GM19463 (cell line): ENCODE measurements around the gene PTPRN2.

ENCODE experiments used
- ATAC-seq: cut with Tn5 transposase; IDR thresholded peaks from one replicate; pipeline ENCODE4 v1.9.1; 2021; ENCODE audit warnings: mild to moderate bottlenecking, moderate library complexity; ENCODE audit not compliant: unreplicated experiment

The PTPRN2 gene

DNA sequence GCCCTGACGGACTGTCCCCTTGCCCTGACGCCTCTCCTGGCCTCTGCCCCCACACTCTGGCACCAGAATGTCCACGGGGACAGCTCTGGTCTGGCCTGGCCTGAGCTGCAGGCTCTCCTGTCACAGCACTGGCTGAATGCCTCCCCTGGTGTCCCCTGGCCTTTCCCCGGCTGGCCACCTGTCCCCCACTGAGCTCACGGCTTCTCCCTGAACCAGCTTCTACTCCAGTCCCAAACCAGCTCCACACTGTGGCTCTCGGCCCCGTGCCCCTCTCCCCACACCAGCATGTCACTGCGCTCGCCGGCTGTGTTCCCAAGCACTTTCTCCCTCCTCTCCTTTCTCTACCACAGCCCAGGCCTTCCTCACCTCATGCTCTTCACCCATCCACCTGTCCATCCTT, 864.4 kb downstream of the PTPRN2 start:
- ATAC-seq: no peak

DNA sequence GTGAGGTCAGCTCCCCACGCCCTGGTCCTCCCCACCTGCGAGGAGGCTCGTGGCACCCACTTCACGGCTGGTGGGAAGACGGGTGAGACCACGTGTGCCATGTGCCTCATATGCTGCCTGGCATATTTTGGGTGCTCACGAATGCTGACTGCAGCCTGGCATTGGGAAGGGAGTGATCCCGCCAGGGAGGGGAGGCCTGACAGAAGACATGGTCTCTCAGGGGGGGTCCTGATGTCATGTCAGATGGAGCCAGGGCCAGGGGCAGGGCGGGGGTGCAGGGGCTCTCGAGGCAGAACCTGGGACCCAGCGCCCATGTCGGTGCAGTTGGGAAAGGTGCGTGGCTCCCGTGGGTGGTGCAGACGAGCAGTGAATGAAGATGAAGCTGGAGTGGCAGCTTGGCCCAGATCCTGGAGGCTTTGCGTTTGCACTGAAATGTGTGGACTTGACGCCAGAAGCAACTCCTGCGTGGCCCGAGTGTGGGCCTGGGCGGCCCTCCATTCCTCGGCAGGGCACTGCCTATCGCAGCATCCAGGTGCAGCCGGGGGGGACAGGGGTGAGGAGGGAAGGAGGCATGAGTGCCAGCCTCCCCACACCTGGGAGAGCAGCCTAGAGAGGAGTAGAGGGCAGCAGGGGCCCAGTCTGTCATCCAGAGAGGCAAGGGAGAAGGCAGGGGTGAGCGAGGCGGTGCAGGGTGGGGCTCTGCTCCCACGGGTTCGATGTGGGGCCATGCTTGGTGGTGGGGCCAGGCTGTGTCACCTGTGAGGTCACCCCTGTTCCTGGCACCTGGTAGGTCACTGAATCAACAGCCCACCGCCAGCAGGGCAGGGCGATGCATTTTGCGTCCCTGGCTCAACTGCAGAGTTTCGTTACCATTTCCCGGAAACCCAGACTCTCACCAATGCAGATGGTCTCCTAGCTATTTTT, 865.2 kb downstream of the PTPRN2 start:
- ATAC-seq: no peak

DNA sequence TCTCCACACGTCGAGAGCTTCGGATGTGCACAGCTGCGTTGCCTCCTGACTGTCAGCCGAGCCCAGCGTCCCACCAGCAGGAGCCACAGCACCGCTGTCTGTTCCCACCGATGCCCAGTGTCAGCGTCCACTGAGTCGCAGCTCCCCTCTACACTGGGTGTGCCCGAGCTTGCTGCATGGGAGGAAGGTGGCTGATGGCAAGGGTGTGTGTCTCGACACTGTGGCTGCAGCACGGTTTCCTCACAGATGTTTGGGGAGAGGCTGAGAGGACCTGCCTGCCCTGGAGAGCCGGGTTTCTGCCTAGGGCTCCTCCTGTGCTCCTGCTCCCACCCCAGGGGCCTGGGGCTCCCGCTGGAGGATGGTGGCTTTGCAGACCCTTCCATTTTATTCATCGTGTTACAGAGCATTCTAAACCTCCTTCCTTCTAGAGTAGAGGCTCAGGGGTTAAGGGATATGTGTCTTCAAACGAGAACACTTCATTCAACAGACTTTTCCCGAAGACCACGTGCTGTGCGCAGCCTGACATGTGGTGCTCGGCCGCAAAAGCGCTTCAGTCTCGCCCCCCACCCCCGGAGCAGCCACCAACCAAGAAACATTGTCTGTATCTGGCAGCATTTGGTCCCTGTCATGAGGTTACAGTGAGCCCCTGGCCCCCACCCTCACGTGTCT, 866.0 kb downstream of the PTPRN2 start:
- no peak for ATAC-seq

DNA sequence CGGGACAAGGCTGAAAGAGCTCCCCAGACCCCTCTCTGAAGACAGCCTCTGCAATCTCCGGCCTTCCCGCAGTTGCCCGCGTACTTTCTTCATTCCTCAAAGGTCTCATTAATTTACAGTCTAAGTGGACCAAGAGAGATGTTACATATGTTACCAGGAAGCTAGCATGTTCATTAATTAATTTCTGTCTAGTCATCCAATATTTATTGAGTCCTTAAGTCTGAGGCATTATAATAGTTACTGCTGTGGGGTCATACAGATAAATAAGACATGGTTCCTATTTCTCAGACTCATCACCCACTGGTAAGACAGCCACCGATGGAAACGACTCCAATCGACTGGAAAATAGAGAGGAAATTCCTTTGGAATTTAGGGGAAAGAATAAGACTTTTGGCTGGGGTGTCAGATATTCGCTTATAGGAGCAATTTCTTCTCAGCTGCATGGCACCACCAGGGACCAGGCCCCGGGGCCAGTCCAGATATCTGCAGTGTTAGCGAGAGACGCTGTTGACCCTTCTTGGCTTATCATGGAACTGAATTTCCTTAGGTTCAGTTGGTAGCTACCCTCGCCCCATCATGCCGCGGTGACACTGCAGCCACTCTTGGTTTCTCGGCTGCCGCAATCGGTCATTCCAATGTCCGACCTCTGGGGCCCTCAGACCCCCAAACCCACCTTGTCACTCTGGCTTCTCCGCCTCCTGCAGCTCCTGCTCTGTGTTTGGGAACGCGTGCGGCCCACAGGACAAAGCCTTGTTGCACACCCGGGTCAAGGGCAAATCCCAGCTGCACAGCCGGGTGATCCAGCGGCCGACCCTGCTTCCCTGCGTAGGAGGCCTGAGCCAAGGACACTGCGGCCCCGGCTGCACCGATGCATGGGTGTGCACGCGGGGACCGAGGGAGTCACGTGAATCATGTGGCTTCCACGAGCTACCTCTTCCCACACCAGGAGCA, 867.6 kb downstream of the PTPRN2 start:
- ATAC-seq: no peak

DNA sequence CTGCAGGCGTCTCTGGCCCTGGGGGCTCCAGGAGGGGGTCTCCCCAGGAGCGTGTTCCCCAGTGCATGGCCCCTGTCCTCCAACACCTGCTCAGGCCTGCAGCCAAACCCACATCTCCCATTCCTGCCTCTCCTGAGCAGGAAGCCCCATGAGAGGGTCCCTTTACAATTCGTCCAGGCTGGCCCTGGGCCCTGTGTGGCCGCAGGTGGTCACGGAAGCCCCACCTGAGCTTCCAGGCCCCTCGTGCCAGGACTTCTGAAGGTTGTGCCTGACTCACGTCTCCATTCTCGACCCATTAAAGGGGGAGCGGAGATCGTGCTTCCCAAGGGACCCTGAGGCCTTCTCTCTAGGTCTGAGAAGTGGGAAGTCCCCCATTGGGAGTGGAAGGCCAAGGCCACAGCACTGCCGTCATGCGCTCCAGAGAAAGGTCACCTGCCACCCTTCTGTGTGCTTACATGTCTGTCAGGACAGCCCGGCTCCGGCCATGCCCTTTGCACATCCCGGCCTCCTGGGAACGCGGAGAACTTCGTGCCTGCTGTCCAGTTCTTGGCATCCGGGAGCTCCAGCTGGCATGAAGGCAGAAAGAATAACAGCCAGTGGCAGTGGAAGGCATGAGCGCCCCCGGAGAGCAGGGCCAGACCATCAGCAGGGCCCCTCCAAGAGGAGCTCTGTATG, 868.5 kb downstream of the PTPRN2 start:
- ATAC-seq: no peak

DNA sequence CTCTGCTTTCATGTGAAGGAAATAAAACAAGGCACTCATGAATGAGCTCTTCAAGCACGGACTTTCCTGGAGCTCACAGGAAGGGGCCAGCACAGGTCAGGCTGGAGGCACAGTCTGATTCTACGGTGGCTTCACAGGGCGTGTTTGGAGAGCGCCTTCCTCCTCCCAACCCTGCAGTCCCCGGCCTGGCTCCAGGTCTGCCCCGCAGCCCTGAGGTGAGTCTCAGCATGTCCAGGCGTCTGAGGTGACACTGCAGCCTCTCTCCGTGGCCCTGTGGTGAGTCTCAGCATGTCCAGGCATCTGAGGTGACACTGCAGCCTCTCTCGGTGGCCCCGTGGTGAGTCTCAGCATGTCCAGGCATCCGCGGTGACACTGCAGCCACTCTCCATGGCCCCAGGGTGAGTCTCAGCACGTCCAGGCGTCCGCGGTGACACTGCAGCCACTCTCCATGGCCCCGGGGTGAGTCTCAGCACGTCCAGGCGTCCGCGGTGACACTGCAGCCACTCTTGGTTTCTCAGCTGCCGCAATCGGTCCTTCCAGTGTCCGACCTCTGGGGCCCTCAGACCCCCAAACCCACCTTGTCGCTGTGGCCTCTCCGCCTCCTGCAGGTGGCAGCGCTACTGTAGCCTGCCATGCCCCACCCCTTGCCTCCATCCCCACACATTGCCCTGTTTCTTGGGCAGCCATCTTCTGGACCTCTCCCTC, 869.2 kb downstream of the PTPRN2 start:
- ATAC-seq: no peak

DNA sequence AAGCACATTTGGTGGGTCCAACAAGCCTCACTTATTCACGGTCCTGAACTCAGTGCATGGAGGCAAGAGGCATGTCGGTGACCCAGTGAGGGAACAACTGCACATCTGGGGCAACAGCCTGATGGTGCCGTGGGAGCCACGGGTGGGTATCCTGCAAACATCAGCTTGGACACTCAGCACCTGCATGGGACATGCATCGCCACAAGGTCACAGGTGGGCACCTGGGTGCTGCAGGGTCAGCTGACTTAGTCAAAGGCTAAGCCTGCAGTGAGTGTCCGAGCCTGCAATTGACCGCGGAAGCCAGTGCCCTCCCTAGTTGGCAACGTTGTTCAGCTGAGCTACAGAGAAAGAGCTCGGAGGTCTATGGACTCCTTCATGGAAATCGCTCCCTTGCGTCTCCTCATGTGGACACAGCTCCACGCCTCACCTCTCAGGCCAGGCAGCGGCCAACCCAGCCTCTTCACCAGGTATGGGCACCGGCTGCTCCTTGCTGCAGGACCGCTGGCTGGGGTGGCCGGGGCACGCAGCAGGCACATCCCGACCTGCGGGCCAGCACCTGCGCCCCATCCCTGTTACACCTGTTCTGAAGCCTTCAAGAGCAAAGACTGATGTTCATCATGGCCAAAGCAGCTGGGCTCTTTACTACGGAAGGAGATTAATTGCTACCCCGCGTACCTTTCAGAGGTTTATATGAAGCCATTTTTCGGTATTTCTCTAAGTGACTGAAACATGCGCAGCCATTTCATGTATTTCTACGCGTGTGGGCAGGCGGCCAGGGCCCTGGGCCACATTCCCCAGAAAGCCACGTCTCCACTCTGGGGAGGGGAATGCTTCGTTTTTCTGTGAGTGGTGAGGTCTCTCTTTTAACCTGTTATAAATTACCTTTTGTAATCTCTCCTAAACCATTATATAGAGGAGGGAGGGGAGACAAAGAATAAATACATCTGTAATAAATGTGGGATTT, 870.1 kb downstream of the PTPRN2 start:
- ATAC-seq: no peak

DNA sequence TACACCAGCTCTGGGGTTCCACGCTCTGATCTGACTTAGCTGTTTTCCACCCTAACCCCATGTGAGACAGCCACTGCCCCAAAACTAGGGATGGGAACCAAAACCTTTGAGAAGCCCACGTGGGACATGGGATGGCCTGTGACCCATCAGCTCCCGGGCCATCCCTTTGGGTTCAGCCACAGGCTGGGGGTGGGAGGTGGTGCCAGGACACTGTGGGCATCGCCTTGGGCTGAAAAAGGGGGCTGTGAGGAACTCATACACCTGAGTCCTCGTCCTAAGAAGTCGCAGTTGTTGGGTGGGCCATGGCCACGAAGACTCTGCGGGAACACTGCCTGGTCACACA, 871.7 kb downstream of the PTPRN2 start:
- no peak for ATAC-seq

DNA sequence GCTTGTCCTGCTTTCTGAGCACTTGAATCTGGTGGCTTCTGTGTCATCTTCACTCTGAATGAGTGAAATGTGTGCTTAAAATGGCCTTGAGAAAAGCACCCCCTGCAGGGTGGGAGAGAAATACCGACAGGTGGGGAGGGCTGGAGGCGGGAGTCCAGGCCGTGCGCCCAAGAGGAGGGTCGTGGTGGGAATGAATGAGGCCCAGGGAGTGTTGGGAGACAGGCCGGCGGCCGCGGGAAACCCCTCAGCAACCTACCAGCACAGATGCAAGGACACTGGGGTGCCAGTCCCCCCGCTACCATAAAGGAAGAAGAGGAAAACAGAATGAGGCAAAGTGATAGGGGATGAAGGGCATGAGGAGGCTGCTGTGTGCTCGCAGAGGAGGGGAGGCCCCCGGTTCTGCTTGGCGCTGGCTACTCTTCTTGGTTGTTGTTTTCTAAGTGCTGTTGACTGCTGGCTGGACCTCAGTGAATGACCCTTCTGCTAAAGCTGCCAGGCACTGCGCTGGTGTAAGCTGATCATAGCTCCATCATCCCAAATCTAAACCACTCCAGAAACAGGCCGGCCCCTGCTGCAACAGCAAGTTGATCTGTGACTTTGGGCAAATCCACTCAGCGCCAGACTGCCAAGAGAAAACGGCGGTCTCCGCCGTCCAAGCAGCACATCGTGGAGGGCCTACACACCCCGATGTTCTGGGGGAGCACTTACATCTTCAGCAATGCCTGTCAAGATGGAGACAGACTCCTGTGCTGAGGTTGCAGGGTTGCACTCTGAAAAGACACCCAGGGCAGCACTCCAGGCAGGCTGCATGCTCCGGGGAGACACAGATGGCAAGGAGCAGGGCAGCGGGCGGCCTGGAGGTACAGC, 872.3 kb downstream of the PTPRN2 start:
- no peak for ATAC-seq

DNA sequence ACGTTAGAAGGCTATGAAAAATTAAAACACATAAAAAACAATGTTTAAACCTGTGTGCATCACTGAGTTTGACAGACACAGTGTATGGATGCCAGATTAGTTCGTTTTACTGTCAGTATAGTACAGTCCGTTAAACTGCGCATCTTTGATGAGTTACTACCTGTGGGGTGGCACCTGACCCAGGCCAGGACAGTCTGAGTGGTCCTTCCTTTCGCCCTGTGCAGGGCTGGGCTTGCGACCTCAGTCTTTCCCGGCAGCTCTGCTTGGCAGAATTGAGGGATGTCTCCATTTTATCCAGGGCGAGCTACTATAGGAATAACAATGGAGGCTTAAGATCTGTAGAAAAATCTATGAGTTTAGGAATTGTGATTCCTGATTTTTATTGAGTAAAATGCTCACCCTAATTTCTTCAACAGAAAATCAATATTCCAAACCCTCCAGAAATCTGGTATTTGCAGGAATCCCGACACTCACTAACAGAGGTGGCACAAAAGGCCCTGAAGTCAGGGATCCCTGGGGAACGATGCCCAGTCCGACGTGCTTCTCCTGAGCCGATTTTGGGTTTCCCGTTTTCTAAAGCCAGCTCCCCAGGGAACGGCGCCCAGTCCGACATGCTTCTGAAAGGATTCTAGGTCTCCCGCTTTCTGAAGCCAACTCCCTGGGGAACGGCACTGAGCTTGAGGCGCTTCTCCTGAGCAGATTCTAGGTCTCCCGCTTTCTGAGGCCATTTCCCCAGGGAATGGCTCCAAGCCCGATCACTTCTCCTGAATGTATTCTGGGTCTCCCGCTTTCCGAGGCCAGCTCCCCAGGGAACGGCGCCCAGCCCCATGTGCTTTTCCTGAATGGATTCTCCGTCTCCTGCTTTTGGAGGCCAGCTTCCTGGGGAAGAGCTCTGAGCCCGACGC, 873.2 kb downstream of the PTPRN2 start:
- ATAC-seq: no peak

DNA sequence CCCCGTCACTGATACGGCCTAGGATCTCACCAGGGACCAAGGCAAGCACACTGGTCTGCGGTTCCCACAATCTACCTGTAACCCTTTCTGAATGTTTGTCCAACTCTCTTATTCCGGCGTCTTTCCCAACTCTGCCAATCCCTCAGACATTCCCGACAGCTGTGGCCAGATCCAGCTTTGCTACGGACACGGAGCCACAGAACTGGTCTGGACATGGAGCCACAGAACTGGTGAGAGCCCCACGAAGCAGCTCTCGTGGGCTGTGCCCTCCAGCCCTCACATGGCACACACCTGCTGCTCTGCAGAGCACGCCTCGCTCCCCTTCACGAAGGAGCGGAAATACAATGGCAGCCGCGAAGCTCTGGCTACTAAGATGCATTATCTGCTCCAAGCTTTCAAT, 874.0 kb downstream of the PTPRN2 start:
- no peak for ATAC-seq

DNA sequence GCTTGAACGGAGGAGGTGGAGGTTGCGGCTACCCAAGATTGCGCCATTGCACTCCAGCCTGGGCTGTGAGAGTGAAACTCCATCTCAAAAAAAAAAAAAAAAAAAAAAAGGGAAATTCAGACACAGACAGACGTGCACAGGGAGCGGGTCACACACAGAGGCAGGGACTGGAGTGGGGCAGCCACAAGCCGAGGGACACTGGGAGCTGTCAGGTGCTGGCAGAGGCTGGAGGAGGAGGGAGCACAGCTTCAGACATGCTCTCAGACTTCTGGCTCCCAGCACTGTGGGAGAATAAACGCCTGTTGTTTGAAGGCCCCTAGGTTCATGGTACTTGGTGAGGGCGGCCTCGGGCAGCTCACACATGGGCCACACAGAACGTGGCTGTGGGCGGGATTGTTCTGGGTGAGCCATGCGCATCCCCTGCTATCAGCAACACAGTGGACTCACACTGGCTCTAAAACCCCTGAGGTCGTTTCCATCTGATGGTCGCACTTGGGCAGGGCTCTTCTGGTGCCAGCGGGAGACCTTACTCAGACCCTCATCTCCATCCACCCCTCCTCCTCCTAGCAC, 874.9 kb downstream of the PTPRN2 start:
- ATAC-seq: no peak

DNA sequence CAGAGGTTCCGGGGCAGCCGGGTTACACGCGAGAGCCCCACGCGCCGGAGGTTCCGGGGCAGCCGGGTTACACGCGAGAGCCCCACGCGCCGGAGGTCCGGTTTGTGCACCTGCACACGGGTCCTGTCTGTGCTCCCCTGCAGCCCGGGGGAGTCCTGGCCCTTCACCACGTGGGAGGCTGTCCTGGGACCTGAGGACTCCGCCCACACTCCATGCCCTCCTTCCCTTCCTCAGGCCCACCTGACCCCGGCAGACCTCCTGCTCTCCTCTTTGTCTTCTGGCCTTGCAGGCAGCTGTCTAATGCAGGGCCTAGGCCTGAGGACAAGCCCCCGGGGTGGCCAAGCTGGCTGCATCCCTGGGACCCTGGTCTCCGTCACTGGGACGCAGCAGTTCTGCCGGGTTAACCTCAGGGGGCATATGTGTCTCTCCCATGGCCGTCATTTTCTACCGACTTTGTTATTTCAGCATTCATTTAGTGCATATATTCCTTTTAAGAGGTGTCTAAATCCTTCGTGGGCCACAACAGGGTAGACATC, 876.2 kb downstream of the PTPRN2 start:
- ATAC-seq: no peak

DNA sequence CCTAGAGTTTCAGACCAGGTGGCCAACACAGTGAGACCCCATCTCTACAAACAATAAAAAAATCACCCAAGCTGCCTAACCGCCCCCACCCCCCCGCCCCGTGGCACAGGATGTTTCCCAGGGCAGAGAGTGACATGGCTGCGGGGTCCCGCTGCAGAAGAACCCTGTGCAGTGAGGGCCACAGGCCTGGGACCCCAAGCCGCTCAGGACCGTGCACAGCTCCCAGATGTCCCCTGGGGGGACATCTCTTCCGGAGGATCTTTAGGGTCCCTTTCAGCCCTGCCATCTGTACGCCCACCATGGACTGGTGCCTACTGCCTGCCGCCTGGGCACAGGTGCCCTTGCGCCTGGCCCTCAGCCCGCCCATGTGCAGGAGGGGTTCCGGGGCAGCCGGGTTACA, 877.2 kb downstream of the PTPRN2 start:
- ATAC-seq: no peak

DNA sequence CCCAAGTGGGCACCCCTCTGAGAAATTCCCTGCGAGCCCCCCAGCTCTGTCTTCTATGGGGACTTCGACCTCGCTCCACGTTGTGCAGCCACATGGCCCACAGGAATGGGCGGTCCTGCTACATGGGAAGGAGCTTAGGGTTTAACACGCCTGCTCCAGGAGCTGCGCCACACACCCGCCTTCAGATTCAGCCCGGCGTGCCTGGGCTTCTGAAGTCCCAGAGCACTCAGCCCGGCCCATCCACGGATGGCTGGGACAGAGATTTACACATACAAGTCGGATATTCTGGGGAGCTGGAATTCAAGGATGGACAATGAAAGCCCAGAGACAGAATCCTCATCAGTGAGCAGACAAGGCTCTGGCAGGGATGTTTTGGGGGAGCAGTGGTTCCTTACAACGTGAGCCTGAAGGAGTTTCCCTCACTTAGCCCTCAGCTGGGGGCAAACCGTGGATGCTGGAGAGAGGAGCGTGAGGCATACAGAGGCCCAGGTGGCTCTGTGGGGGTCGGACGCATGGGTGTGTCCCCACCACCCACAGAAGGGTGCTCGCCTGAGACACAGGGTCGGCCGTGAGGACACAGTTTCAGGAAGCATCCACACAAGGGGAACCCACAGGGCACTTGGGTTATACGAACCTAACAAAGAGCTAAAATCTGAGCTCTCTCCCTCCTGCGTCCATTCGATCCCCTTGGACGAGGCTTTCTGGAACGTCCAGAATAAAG, 877.9 kb downstream of the PTPRN2 start:
- ATAC-seq: no peak

DNA sequence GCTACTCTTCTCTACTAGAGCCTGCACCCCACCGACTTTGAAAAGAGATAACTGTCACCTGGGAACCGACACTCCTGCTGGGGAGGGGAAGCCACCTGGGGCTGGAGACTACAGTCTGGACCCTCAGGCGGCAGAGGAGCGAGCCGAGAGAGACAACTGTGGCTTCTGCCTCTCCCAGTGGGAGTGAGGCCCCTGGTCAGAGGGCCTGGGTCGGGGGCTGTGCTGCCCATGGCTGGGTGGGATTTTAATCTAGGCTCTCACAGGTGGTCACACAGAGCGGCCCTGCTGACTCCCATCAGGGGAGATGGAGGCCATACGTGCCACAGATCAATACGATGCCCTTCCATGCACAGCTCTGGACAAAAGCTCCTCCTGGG, 878.7 kb downstream of the PTPRN2 start:
- no peak for ATAC-seq
